Activated CD8-positive, alpha-beta T cell treated with anti-CD3 and anti-CD28 coated beads for 36 hours (primary cell): ENCODE data around the gene SCG2. TPM values are rescaled to one million over a fixed set of nuclear protein-coding genes. Genes with fewer than 3 reads are reported as not detected.

Experiments used
- ATAC-seq: fragments of 200-7000 bp; cut with Tn5 transposase; one replicate; pipeline ENCODE4 v1.10.0; 2021; ENCODE audit warnings: mild to moderate bottlenecking, moderate library complexity
- CTCF ChIA-PET: fragments of 350-600 bp; sonication (Branson Sonifier 250); formaldehyde crosslinking; loops from one replicate; lab custom pipeline; 2021; ENCODE audit warnings: antibody characterized with exemption; lab: Charles Lee
- POLR2A ChIA-PET: fragments of 350-600 bp; sonication (Branson Sonifier 250); formaldehyde crosslinking; loops from one replicate; lab custom pipeline; 2021; ENCODE audit warnings: antibody characterized with exemption; lab: Charles Lee
- DNase-seq: peaks from one replicate; pipeline ENCODE4 v3.0.0-alpha.2; 2020
- H3K27ac Mint-ChIP-seq: one replicate; pipeline ENCODE4 v1.8.0; 2021; ENCODE audit warnings: mild to moderate bottlenecking, mixed read lengths
- H3K27me3 Mint-ChIP-seq: one replicate; pipeline ENCODE4 v1.8.0; 2021; ENCODE audit warnings: mixed read lengths
- H3K36me3 Mint-ChIP-seq: one replicate; pipeline ENCODE4 v1.8.0; 2021; ENCODE audit warnings: low read depth, mixed read lengths
- H3K4me1 Mint-ChIP-seq: one replicate; pipeline ENCODE4 v1.8.0; 2021; ENCODE audit warnings: low read depth, mixed read lengths
- H3K4me3 Mint-ChIP-seq: one replicate; pipeline ENCODE4 v1.8.0; 2021; ENCODE audit warnings: mild to moderate bottlenecking, moderate library complexity, mixed read lengths
- H3K9me3 Mint-ChIP-seq: one replicate; pipeline ENCODE4 v1.8.0; 2021; ENCODE audit warnings: mixed read lengths
- CTCF ChIP-seq: fragments of 200-600 bp; IDR thresholded peaks from one replicate; pipeline ENCODE4 v1.8.0; 2022; ENCODE audit warnings: antibody characterized with exemption, mild to moderate bottlenecking
- intact Hi-C: fragments of 100-400 bp; cut with micrococcal nuclease; formaldehyde crosslinking; loops from one replicate; pipeline ENCODE4 v1.10.0; 2022
- total RNA-seq, 2 experiments: library from RNA; stranded (reverse); gene quantifications; one replicate each; pipeline ENCODE4 v1.2.3, GENCODE V29; 2021

SCG2 gene
- total RNA-seq, 2 experiments from 2014 or later, result not detected

DNA sequence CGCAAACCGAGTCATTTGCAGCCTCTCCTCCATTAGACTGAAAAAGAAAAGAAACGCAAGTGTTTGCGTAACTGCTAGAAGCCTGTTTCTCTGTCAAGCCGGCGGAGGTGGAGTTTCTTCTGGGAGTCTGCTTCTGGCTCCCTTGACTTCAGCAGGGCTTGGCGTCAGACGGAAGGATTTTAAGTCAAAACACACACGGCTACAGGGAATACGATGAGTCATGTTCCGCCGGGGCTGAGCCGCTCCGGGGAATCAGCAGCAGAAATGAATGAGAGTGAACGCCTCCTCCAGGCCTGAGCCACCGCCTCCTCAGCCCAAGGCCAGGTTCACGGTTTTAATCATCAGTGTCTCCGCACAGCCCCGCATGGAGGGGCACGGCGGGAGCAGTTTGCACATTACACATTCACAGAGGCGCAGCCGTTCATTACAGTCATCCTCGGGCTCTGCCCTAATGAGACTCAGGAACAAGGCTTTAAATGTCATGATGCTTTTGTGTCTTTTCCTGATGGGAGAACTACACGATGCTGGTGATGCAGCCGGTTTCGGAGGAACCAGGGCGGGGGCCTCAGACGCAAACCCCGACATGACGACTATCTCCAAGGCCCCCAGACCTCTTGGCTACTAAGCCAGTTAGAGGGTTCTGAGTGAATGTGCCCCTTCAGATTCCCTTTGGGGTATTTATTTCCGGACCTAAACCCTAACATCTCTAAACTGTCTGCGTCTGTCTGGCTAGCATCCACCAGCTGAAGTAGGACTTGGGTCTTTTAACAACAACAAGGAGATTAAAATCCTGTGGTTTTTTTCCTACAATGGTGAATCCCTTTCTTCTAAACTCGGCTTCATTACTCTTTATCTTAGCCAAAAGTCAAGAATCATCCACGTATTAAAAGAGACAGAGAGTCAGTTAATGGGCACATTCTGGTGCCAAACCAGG, 11.1 kb upstream of the SCG2 start:
- Mint-ChIP-seq H3K27me3 (peaks cover 32% of the 10 kb centered on the region), H3K9me3 (no peaks in the 10 kb centered on the region), H3K36me3 (no peaks in the 10 kb centered on the region), H3K4me1 (no peaks in the 10 kb centered on the region), H3K27ac (no peak overlapping the region), H3K4me3 (no peak overlapping the region)
- intact Hi-C loops, result no loop called here
- DNase-seq (no peak), ATAC-seq (no peak)
- TF ChIP-seq CTCF, result no peak
- CTCF ChIA-PET, result no interaction called here
- POLR2A ChIA-PET, result no interaction called here

DNA sequence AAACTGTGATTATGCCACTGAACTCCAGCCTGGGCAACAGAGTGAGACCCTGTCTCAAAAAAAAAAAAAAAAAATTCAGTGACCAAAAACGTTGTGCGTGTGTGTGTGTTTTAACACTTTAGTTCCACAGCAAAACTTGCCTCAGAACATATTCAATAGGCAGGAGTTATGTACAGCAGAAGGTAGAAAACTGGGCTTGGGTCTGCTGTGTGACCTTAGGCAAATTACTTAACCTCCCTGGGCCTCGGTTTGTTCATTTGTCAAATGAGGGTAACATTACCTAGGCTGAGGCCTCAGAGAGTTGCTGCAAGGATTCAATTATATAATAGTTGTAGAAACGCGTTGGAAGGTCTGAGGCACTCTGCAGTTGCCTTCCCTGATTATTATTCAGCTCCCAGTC, 10.3 kb upstream of the SCG2 start:
- intact Hi-C loops, result no loop called here
- Mint-ChIP-seq H3K9me3 (no peaks in the 10 kb centered on the region), H3K4me1 (no peaks in the 10 kb centered on the region), H3K36me3 (no peaks in the 10 kb centered on the region), H3K4me3 (no peak overlapping the region), H3K27ac (no peak overlapping the region), H3K27me3 (peaks cover 30% of the 10 kb centered on the region)
- TF ChIP-seq CTCF, result no peak
- no peak for ATAC-seq
- ChIA-PET POLR2A (no interaction called here), CTCF (no interaction called here)
- no peak for DNase-seq

DNA sequence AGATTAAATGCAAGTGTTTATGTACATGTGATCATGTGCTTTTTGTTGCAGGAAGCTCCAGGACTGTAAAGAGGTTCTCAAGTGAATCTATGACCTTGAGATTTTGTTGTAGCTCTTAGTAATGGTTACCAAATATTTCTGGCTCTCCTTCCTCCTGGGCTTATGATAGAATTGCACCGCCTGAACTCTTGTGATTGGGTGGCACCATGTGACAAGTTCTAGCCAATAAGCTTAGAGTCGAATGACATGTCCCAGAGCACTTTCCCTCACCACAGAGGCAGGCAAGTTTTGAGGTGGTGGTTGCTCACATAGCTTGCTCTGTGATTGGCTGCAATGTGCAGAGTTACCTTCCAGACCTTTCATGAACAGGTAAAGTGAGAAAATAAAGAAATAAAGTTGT, 8.9 kb upstream of the SCG2 start:
- ChIA-PET POLR2A (interaction anchor here (0.6 kb wide), 1 partner anchor 107 kb away, joined by 3 read pairs; no protein-coding TSS in a partner anchor), CTCF (interaction anchor here (1.1 to 1.4 kb wide), 2 partner anchors 8 to 14 kb away, joined by 3 to 4 read pairs; no protein-coding TSS in a partner anchor)
- no peak for ATAC-seq
- Mint-ChIP-seq H3K9me3 (no peaks in the 10 kb centered on the region), H3K4me1 (no peaks in the 10 kb centered on the region), H3K36me3 (no peaks in the 10 kb centered on the region), H3K4me3 (no peak overlapping the region), H3K27ac (no peak overlapping the region), H3K27me3 (peaks cover 25% of the 10 kb centered on the region)
- TF ChIP-seq CTCF, result no peak
- intact Hi-C loops, result no loop called here
- no peak for DNase-seq

DNA sequence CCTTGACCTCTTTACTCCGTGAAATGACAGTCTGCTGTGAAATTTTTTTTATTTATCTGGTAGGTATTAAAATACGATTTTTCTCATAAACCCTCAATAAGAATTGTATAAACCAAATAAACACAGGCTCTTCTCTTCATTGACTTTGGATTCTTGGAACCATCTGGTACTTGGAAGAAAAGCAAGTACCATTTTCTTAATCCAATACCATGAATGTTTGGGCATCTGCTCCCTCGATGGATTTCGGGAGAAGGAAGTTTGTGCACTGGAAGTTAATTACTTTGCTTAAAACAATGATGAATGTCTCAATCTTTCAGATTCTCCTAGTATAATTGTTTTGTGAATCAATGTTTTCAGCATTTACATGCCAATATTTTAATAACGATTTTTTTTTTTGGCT, 5.3 kb upstream of the SCG2 start:
- Mint-ChIP-seq H3K27ac (no peak overlapping the region), H3K27me3 (peaks cover 6% of the 10 kb centered on the region), H3K36me3 (no peaks in the 10 kb centered on the region), H3K4me1 (no peaks in the 10 kb centered on the region), H3K4me3 (no peak overlapping the region), H3K9me3 (no peaks in the 10 kb centered on the region)
- ATAC-seq (no peak), DNase-seq (no peak)
- ChIA-PET CTCF (no interaction called here), POLR2A (no interaction called here)
- no peak for TF ChIP-seq CTCF
- intact Hi-C loops, result no loop called here

GRCh38 chr2:223606946-223607345, 4.8 kb upstream of the SCG2 start:
- ChIA-PET POLR2A (no interaction called here), CTCF (no interaction called here)
- Mint-ChIP-seq H3K27me3 (peaks cover 2% of the 10 kb centered on the region), H3K36me3 (no peaks in the 10 kb centered on the region), H3K4me1 (no peaks in the 10 kb centered on the region), H3K27ac (no peak overlapping the region), H3K9me3 (no peaks in the 10 kb centered on the region), H3K4me3 (no peak overlapping the region)
- intact Hi-C loops, result no loop called here
- no peak for TF ChIP-seq CTCF
- DNase-seq, result no peak
- no peak for ATAC-seq
